ENCODE data around the gene CAPN15.

DNA sequence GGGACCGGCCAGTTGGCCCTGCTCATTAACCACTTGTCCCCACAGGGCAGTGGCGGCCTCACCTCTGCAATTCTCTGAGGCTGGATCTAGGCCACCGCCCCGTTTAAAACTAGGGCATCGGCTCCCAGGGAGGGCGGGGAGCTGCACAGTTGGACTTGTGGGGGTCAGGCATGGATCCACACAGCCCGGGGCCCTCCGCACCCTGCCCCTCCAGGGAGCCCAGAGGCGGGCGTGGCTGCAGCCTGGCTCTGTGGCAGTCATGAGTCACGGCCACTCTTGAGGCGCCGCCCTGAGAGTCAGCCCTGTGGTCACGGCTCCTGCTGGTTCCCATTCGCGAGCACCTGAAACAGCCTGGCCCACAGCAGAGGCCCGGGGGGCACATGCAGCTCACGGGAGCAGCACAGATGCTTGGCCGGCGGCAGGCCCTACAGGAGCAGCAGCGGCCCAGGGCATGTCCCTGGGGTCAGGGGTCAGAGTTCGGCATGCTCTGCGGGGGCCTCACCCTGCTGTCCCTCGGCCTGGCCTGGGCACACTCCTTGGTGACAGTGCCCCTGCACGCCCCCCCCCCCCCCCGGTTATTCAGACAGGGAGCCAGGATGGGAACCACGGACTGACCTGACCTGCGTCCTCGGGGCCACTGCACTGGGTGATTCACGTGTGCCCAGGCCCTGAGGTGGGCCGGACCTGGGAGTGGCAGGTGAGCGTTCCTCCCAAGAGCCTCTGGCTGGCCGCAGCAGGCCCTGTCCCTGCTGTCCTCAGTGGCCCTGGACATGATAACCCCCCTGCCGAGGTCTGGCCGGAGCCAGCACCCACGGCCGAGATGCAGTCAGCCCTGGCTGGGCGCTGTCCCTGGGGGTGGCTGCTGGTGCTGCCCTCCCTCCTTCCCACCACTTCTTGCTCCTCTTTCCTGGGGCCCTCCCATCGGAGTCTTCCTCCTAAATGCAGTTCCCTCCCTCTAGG lies 8.2 kb downstream of the CAPN15 start:
- TF ChIP-seq, protein P1, sequence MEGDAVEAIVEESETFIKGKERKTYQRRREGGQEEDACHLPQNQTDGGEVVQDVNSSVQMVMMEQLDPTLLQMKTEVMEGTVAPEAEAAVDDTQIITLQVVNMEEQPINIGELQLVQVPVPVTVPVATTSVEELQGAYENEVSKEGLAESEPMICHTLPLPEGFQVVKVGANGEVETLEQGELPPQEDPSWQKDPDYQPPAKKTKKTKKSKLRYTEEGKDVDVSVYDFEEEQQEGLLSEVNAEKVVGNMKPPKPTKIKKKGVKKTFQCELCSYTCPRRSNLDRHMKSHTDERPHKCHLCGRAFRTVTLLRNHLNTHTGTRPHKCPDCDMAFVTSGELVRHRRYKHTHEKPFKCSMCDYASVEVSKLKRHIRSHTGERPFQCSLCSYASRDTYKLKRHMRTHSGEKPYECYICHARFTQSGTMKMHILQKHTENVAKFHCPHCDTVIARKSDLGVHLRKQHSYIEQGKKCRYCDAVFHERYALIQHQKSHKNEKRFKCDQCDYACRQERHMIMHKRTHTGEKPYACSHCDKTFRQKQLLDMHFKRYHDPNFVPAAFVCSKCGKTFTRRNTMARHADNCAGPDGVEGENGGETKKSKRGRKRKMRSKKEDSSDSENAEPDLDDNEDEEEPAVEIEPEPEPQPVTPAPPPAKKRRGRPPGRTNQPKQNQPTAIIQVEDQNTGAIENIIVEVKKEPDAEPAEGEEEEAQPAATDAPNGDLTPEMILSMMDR (conservative IDR thresholded peaks at IDR 0.05) = no peak
- no peak for TF ChIP-seq ZFX (IDR thresholded peaks at IDR 0.05)

Measured in C4-2B (cell line).